Stimulated activated CD4-positive, alpha-beta T cell treated with anti-CD3 and anti-CD28 coated beads, Interleukin-2, amount 100 ng/mL, for 4 hours (primary cell): Measurements from ENCODE around the gene ANAPC2.
"Not testable (repeated sequence)": the region's sequence is repeated elsewhere in the genome, so short reads cannot be mapped to it uniquely, and the experiment has no call there.

Experiments
- DNase-seq: peaks from one replicate; pipeline ENCODE4 v3.0.0-alpha.2; 2020; ENCODE audit warnings: low read depth

Gene ANAPC2

GRCh38 chr9:137145731-137146526, 42.4 kb downstream of the ANAPC2 start:
- no peak for DNase-seq

- no peak for DNase-seq
Observed at GRCh38 chr9:137143459-137143858, 44.9 kb downstream of the ANAPC2 start.

- DNase-seq, result no peak
Observed at GRCh38 chr9:137141976-137142936, 46.1 kb downstream of the ANAPC2 start.

GRCh38 chr9:137141050-137141810, 47.1 kb downstream of the ANAPC2 start:
- no peak for DNase-seq

GRCh38 chr9:137140151-137141012, 48.0 kb downstream of the ANAPC2 start:
- no peak for DNase-seq

GRCh38 chr9:137139468-137140150, 48.8 kb downstream of the ANAPC2 start:
- DNase-seq, result no peak

- DNase-seq, result no peak
Observed at GRCh38 chr9:137138722-137139467, 49.5 kb downstream of the ANAPC2 start, which contains the start of gene GRIN1. TSS of gene GRIN1 (plus strand) at chr9:137139154. CDS start at chr9:137139487, 333 bp downstream.

GRCh38 chr9:137138058-137138721, 50.2 kb downstream of the ANAPC2 start:
- no peak for DNase-seq

- no peak for DNase-seq
Observed at GRCh38 chr9:137136881-137137607, 51.3 kb downstream of the ANAPC2 start.

- no peak for DNase-seq
Observed at GRCh38 chr9:137136261-137136880, 52.0 kb downstream of the ANAPC2 start.

- DNase-seq, result not testable (repeated sequence)
Observed at GRCh38 chr9:137135154-137135553, 53.2 kb downstream of the ANAPC2 start.

GRCh38 chr9:137134191-137134590, 54.2 kb downstream of the ANAPC2 start:
- DNase-seq, result no peak

- no peak for DNase-seq
Observed at GRCh38 chr9:137130176-137130755, 58.1 kb downstream of the ANAPC2 start.

GRCh38 chr9:137129456-137130175, 58.7 kb downstream of the ANAPC2 start:
- DNase-seq, result peak; percentile 85

GRCh38 chr9:137128862-137129455, 59.4 kb downstream of the ANAPC2 start:
- DNase-seq, result no peak

- DNase-seq, result no peak
Observed at GRCh38 chr9:137128158-137128861, 60.0 kb downstream of the ANAPC2 start.
